ENCODE data around the gene ZNF207.

GRCh38 chr17:32302860-32303649, 46.9 kb upstream of the ZNF207 start:
- TF ChIP-seq CTCF (IDR thresholded peaks at IDR 0.05) (no peak), EZH2 (IDR thresholded peaks at IDR 0.05; ENCODE audit: borderline replicate concordance, insufficient read depth, low read depth, low read length, poor library complexity, severe bottlenecking) (no peak)

All from B cell (primary cell).